ENCODE data around the gene MFN1. TPM values are rescaled to one million over a fixed set of nuclear protein-coding genes. Genes with fewer than 3 reads are reported as not detected.

Gene MFN1
- total and polyA plus RNA-seq, 2 of the 13 experiments (the other 11 are each of a cell fraction or from before 2014, with no cell fraction given) = 25.2 to 37.5 TPM

GRCh38 chr3:179323197-179324110 is 24.1 kb upstream of the MFN1 start (continued):
- TF ChIP-seq AHDC1 (CRISPR knock-in tag; IDR thresholded peaks at IDR 0.05; ENCODE audit: borderline replicate concordance) (peak; percentile 32; the same call in 1 of the 2 replicates), ZNF510 (CRISPR knock-in tag; IDR thresholded peaks at IDR 0.05; ENCODE audit: low read depth) (no peak), PAX8 (CRISPR knock-in tag; IDR thresholded peaks at IDR 0.05; ENCODE audit: borderline replicate concordance) (no peak), AHR (CRISPR knock-in tag; IDR thresholded peaks at IDR 0.05) (peak; percentile 54; the same call in 1 of the 2 replicates), ZNF615 (CRISPR knock-in tag; IDR thresholded peaks at IDR 0.05; ENCODE audit: borderline replicate concordance) (no peak), HMG20B (CRISPR knock-in tag; conservative IDR thresholded peaks at IDR 0.05) (no peak), ZNF569 (CRISPR knock-in tag; IDR thresholded peaks at IDR 0.05; ENCODE audit: borderline replicate concordance) (no peak), ZBTB33 (CRISPR knock-in tag; IDR thresholded peaks at IDR 0.05) (no peak), NFATC3 (CRISPR knock-in tag; IDR thresholded peaks at IDR 0.05) (no peak)
- TF ChIP-seq, protein P1, sequence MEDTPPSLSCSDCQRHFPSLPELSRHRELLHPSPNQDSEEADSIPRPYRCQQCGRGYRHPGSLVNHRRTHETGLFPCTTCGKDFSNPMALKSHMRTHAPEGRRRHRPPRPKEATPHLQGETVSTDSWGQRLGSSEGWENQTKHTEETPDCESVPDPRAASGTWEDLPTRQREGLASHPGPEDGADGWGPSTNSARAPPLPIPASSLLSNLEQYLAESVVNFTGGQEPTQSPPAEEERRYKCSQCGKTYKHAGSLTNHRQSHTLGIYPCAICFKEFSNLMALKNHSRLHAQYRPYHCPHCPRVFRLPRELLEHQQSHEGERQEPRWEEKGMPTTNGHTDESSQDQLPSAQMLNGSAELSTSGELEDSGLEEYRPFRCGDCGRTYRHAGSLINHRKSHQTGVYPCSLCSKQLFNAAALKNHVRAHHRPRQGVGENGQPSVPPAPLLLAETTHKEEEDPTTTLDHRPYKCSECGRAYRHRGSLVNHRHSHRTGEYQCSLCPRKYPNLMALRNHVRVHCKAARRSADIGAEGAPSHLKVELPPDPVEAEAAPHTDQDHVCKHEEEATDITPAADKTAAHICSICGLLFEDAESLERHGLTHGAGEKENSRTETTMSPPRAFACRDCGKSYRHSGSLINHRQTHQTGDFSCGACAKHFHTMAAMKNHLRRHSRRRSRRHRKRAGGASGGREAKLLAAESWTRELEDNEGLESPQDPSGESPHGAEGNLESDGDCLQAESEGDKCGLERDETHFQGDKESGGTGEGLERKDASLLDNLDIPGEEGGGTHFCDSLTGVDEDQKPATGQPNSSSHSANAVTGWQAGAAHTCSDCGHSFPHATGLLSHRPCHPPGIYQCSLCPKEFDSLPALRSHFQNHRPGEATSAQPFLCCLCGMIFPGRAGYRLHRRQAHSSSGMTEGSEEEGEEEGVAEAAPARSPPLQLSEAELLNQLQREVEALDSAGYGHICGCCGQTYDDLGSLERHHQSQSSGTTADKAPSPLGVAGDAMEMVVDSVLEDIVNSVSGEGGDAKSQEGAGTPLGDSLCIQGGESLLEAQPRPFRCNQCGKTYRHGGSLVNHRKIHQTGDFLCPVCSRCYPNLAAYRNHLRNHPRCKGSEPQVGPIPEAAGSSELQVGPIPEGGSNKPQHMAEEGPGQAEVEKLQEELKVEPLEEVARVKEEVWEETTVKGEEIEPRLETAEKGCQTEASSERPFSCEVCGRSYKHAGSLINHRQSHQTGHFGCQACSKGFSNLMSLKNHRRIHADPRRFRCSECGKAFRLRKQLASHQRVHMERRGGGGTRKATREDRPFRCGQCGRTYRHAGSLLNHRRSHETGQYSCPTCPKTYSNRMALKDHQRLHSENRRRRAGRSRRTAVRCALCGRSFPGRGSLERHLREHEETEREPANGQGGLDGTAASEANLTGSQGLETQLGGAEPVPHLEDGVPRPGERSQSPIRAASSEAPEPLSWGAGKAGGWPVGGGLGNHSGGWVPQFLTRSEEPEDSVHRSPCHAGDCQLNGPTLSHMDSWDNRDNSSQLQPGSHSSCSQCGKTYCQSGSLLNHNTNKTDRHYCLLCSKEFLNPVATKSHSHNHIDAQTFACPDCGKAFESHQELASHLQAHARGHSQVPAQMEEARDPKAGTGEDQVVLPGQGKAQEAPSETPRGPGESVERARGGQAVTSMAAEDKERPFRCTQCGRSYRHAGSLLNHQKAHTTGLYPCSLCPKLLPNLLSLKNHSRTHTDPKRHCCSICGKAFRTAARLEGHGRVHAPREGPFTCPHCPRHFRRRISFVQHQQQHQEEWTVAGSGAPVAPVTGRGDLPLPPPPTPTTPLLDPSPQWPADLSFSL (CRISPR knock-in tag; IDR thresholded peaks at IDR 0.05) = 0 out of 2 replicates have a peak, but pooled peaks have one; percentile 38
